B cell (primary cell): ENCODE results near the gene SLC6A18. TPM values are rescaled to one million over a fixed set of nuclear protein-coding genes. Genes with fewer than 3 reads are reported as not detected.

Experiments
- ATAC-seq: fragments of 200-7000 bp; cut with Tn5 transposase; one replicate; pipeline ENCODE4 v1.10.0; 2021; ENCODE audit warnings: low read depth, mild to moderate bottlenecking, moderate number of reproducible peaks, moderate library complexity
- CTCF ChIA-PET: fragments of 350-600 bp; sonication (Branson Sonifier 250); formaldehyde crosslinking; loops from one replicate; lab custom pipeline; 2021; ENCODE audit warnings: antibody characterized with exemption, inconsistent platforms; lab: Charles Lee
- POLR2A ChIA-PET: fragments of 350-600 bp; sonication (Branson Sonifier 250); formaldehyde crosslinking; loops from one replicate; lab custom pipeline; 2021; ENCODE audit warnings: antibody characterized with exemption; lab: Charles Lee
- DNase-seq: peaks from one replicate; pipeline ENCODE4 v3.0.0; 2013
- H2AFZ ChIP-seq: 2 replicates; pipeline ENCODE4 v1.6.1; 2012; ENCODE audit warnings: mild to moderate bottlenecking, low read depth, low read length; ENCODE audit not compliant: insufficient read depth, poor library complexity, severe bottlenecking
- H3K27ac ChIP-seq, 2 donors: 1 replicate in 1 of 2; 2 replicates in 1 of 2; pipeline ENCODE4 v1.5.1; 2012 to 2013; ENCODE audit warnings: low read length in 2 of 2, mild to moderate bottlenecking in 2 of 2, moderate library complexity in 1 of 2
- H3K27me3 ChIP-seq, 4 experiments: fragments of 200-600 bp in 1 of 4; sonication (generic) in 1 of 4; replicated peaks in 1 of 4; 1 replicate in 2 of 4; 2 replicates in 2 of 4; pipeline versions ENCODE4 v1.6.1 to v1.7.0; 2013 to 2016; ENCODE audit warnings: low read length in 3 of 4, mild to moderate bottlenecking in 2 of 4, mixed read lengths in 1 of 4, moderate library complexity in 1 of 4; ENCODE audit not compliant: insufficient read depth in 4 of 4, control insufficient read depth in 3 of 4; ENCODE audit errors: control extremely low read depth in 1 of 4
- H3K36me3 ChIP-seq, 2 experiments: replicated peaks in 1 of 2; 1 replicate in 1 of 2; 2 replicates in 1 of 2; pipeline versions ENCODE4 v1.6.1 to v1.7.1; 2013; ENCODE audit warnings: low read length in 1 of 2; ENCODE audit not compliant: insufficient read depth in 2 of 2, control insufficient read depth in 1 of 2; ENCODE audit errors: control extremely low read depth in 1 of 2, extremely low read depth in 1 of 2
- H3K4me1 ChIP-seq, 2 donors: fragments of 200-600 bp in 1 of 2; sonication (generic) in 1 of 2; 1 replicate in 1 of 2; 2 replicates in 1 of 2; pipeline versions ENCODE4 v1.5.1 to v1.6.1; 2013 to 2017; ENCODE audit warnings: low read length in 2 of 2; ENCODE audit not compliant: control insufficient read depth in 2 of 2, insufficient read depth in 2 of 2
- H3K4me2 ChIP-seq: replicated peaks from 2 replicates; pipeline ENCODE3; 2012; ENCODE audit warnings: mild to moderate bottlenecking, low read depth, low read length; ENCODE audit not compliant: poor library complexity, severe bottlenecking
- H3K4me3 ChIP-seq, 5 experiments: fragments of 200-600 bp in 1 of 5; sonication (generic) in 1 of 5; 1 replicate in 3 of 5; 2 replicates in 2 of 5; pipeline versions ENCODE4 v1.5.1 to v1.7.0; 2011 to 2016; ENCODE audit warnings: low read length in 4 of 5, mild to moderate bottlenecking in 4 of 5, low read depth in 2 of 5, control low read depth in 1 of 5, moderate library complexity in 1 of 5; ENCODE audit not compliant: insufficient read depth in 1 of 5; ENCODE audit errors: control extremely low read depth in 1 of 5, extremely low read depth in 1 of 5
- H3K79me2 ChIP-seq: fragments of 200-600 bp; sonication (generic); one replicate; pipeline ENCODE4 v1.6.0; 2016; ENCODE audit warnings: low read length; ENCODE audit not compliant: control insufficient read depth, insufficient read depth
- H3K9ac ChIP-seq: fragments of 200-600 bp; sonication (generic); 2 replicates; pipeline ENCODE4 v1.6.1; 2017; ENCODE audit warnings: mild to moderate bottlenecking, low read length, moderate library complexity
- H3K9me3 ChIP-seq, 3 donors: one replicate each; pipeline versions ENCODE4 v1.6.1 to v1.7.1; 2013; ENCODE audit warnings: low read length in 2 of 3; ENCODE audit not compliant: control insufficient read depth in 2 of 3, insufficient read depth in 1 of 3; ENCODE audit errors: control extremely low read depth in 1 of 3
- H4K20me1 ChIP-seq: 2 replicates; pipeline ENCODE4 v1.6.0; 2012; ENCODE audit warnings: mild to moderate bottlenecking, low read length; ENCODE audit not compliant: insufficient read depth, control insufficient read depth, poor library complexity, severe bottlenecking
- H3K27ac Mint-ChIP-seq: one replicate; pipeline ENCODE4 v1.8.0; 2021; ENCODE audit warnings: mixed read lengths
- H3K27me3 Mint-ChIP-seq: one replicate; pipeline ENCODE4 v1.8.0; 2021; ENCODE audit warnings: mixed read lengths
- H3K4me1 Mint-ChIP-seq: one replicate; pipeline ENCODE4 v1.8.0; 2021; ENCODE audit warnings: mixed read lengths
- H3K4me3 Mint-ChIP-seq: one replicate; pipeline ENCODE4 v1.8.0; 2021; ENCODE audit warnings: mixed read lengths
- H3K9me3 Mint-ChIP-seq: one replicate; pipeline ENCODE4 v1.8.0; 2022; ENCODE audit warnings: mixed read lengths; ENCODE audit not compliant: insufficient read depth
- EZH2 ChIP-seq: IDR thresholded peaks from 2 replicates; pipeline ENCODE4 v1.6.1; 2012; ENCODE audit warnings: borderline replicate concordance, low read depth, mild to moderate bottlenecking, moderate library complexity, low read length; ENCODE audit not compliant: insufficient read depth, poor library complexity, severe bottlenecking
- WGBS: methylation state at CpG from one replicate; pipeline ENCODE4 v1.1.5; 2013; ENCODE audit warnings: missing lambda C conversion rate; ENCODE audit not compliant: insufficient coverage; 5-methylcytosine and 5-hydroxymethylcytosine counted together
- intact Hi-C: fragments of 100-400 bp; cut with micrococcal nuclease; formaldehyde crosslinking; loops from one replicate; pipeline ENCODE4 v1.10.0; 2022
- polyA plus RNA-seq: library from polyadenylated mRNA; depleted of rRNA; stranded (reverse); fragments of >200 nt; gene quantifications from 2 replicates; pipeline ENCODE4 v1.2.3, GENCODE V29; 2012
- total RNA-seq, 2 donors: library from RNA; stranded (reverse); fragments of 120-200 nt in 1 of 2; gene quantifications; 1 replicate in 1 of 2; 2 replicates in 1 of 2; pipeline versions ENCODE4 v1.2.3 to v1.2.4, GENCODE V29; 2013 to 2022
- TF ChIP-seq, protein P1 (sequence below): fragments of 200-600 bp; IDR thresholded peaks from one replicate; pipeline ENCODE4 v1.8.0; 2022; ENCODE audit warnings: antibody characterized with exemption, mild to moderate bottlenecking

The SLC6A18 gene
- total and polyA plus RNA-seq, 2 donors (not counting 1 experiment from before 2014, with no cell fraction given) = not detected

DNA sequence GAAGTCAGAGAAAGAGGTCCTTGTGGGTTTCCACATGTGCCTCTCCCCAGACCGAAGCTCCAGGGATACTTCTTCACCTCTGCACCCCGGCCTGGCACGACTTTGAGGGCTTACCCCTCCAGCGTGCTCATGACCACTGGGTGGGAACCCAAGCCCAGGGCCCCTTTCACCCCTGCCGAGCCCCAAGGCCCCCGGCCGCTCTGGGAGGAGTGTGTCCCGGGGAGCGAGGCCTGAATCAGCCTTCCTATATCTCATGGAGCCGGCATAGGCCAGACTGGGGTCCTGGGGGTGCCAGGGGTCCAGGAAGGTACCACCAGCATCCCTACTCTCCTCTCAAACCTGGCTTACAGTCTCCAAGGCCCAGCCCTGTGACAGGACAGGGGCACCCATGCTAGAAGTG, 52.6 kb downstream of the SLC6A18 start:
- no peaks in the 10 kb centered on the region for H3K27me3 Mint-ChIP-seq

DNA sequence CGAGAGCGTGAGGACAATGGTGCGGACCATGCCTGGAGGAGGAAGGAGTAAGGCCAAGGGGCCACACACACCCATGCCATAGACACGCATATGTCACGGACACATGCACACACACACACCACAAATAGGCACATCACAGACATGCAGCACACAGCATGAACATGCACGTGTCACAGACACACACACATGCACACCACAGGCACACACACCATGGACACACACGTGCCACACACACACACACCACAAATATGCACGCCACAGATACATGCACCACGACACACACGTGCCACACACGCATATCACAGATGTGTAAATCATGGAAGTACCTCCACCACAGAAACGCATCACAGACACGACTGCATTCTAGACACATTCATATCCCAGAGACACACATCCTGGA, 53.0 kb downstream of the SLC6A18 start:
- Histone ChIP-seq H3K9me3 (peaks cover 0 to 19% (median 0%) of the 10 kb centered on the region in 3 donors), H3K27me3 (no peaks in the 10 kb centered on the region), H3K9ac (no peak overlapping the region), H2AFZ (no peak overlapping the region), H3K4me1 (no peaks in the 10 kb centered on the region), H3K27ac (no peak overlapping the region), H3K4me2 (no peak overlapping the region), H4K20me1 (no peaks in the 10 kb centered on the region), H3K79me2 (no peaks in the 10 kb centered on the region), H3K4me3 (no peak overlapping the region), H3K36me3 (no peaks in the 10 kb centered on the region)
- no peak overlapping the region for H3K27ac Mint-ChIP-seq
- POLR2A ChIA-PET = no interaction called here
- DNase-seq (no peak), ATAC-seq (no peak)
- intact Hi-C loops = no loop called here
- H3K27me3 Mint-ChIP-seq = no peaks in the 10 kb centered on the region
- CTCF ChIA-PET = no interaction called here
- H3K4me1 Mint-ChIP-seq = no peaks in the 10 kb centered on the region
- 90% methylated on average over 10 of the region's 13 CpGs for WGBS
- TF ChIP-seq, protein P1, sequence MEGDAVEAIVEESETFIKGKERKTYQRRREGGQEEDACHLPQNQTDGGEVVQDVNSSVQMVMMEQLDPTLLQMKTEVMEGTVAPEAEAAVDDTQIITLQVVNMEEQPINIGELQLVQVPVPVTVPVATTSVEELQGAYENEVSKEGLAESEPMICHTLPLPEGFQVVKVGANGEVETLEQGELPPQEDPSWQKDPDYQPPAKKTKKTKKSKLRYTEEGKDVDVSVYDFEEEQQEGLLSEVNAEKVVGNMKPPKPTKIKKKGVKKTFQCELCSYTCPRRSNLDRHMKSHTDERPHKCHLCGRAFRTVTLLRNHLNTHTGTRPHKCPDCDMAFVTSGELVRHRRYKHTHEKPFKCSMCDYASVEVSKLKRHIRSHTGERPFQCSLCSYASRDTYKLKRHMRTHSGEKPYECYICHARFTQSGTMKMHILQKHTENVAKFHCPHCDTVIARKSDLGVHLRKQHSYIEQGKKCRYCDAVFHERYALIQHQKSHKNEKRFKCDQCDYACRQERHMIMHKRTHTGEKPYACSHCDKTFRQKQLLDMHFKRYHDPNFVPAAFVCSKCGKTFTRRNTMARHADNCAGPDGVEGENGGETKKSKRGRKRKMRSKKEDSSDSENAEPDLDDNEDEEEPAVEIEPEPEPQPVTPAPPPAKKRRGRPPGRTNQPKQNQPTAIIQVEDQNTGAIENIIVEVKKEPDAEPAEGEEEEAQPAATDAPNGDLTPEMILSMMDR = no peak
- TF ChIP-seq EZH2 = no peak
- H3K9me3 Mint-ChIP-seq = no peaks in the 10 kb centered on the region
- H3K4me3 Mint-ChIP-seq = no peak overlapping the region

More for the DNA sequence above, 52.6 kb downstream of the SLC6A18 start:
- H3K4me3 Mint-ChIP-seq = no peak overlapping the region
- no peak overlapping the region for H3K27ac Mint-ChIP-seq
- H3K27me3 ChIP-seq = no peaks in the 10 kb centered on the region
- H3K4me1 Mint-ChIP-seq = no peaks in the 10 kb centered on the region
- no peaks in the 10 kb centered on the region for H3K9me3 Mint-ChIP-seq
- H3K27ac ChIP-seq = no peak overlapping the region
- peaks cover 0 to 19% (median 0%) of the 10 kb centered on the region in 3 donors for H3K9me3 ChIP-seq
- H3K79me2 ChIP-seq = no peaks in the 10 kb centered on the region
- H3K4me1 ChIP-seq = no peaks in the 10 kb centered on the region
- intact Hi-C loops = no loop called here
- ChIA-PET POLR2A (no interaction called here), CTCF (no interaction called here)
- no peak overlapping the region for H3K9ac ChIP-seq
- no peak overlapping the region for H3K4me2 ChIP-seq
- no peaks in the 10 kb centered on the region for H3K36me3 ChIP-seq
- no peak overlapping the region for H2AFZ ChIP-seq
- 99% methylated on average over 9 of the region's 10 CpGs for WGBS
- H3K4me3 ChIP-seq = no peak overlapping the region
- no peak for DNase-seq
- no peaks in the 10 kb centered on the region for H4K20me1 ChIP-seq
- ATAC-seq = no peak
- TF ChIP-seq EZH2 = no peak
